NK-92 treated with Interleukin-12 subunit alpha and Interleukin-12 subunit beta, amount 100 ng/mL, for 24 hours (cell line): ENCODE results near the gene HNMT.
"Not testable (repeated sequence)": the region's sequence is repeated elsewhere in the genome, so short reads cannot be mapped to it uniquely, and the experiment has no call there.

ENCODE experiments used
- DNase-seq: peaks from one replicate; lab custom pipeline; 2025; lab: John Stamatoyannopoulos, UW

HNMT gene

DNA sequence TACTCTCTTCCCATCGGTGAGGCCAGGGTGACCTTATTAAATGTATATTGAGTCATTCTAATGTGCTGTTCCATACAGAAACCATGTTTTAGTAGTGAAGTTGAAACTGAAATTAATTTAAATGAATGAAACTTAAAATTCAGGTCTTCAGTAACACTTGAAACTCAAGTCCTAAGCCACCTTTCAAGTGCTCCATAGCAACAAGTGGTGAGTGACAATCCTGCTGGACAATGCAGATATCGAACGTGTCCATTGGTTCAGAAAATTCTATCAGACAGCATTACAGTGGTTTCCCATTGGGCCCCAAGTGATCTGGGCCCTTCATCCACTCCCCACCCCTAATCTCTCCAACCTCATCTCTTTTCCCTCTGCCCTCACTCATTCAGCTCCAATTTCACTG is 48.7 kb downstream of the HNMT start:
- DNase-seq, result no peak

DNA sequence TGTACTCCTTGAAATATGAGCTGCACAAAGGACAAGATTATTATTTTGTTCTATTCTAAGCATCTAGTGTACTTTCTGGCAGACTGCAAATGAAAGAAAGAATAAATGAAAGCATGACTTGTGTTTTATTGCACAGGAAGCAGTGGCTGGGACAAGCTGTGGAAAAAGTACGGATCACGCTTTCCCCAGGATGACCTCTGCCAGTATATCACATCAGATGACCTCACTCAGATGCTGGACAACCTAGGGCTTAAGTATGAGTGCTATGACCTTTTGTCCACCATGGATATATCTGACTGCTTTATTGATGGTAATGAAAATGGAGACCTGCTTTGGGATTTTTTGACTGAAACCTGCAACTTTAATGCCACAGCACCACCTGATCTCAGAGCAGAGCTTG is 49.4 kb downstream of the HNMT start:
- DNase-seq, result no peak

GRCh38 chr2:138015494-138015893 is 51.2 kb downstream of the HNMT start:
- no peak for DNase-seq

DNA sequence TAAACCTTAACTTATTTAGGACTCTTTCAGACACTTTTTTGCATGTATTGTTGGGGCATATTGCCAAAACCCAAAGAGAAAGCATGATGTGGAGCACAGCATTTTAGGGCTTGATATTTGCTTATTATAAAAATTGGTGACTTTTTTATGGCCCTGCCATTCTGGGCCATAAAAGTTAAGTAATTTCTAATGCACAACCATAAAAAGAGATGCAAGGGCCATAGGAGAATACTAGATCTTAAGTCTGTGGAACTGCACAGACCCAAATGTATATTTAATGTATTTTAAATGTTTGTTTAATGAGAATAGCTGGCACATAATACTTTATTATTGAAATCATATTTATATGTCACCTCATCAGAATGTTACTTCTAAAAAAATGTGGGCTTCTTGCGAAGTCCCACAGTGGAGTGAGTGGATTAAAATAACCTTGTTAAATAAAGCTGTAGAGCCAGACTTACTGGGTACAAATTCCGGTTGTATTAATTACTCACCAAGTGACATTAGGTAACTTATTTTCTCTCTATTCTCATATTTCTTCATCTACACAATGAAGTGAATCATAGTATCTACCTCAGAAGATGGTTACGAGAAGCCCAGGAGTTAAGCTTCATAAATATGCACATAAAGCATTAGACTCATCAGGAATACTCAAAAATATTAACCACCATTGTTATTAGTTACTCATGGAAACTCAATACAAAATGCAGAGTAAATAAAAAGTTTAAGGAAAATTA is 52.2 kb downstream of the HNMT start:
- no peak for DNase-seq

DNA sequence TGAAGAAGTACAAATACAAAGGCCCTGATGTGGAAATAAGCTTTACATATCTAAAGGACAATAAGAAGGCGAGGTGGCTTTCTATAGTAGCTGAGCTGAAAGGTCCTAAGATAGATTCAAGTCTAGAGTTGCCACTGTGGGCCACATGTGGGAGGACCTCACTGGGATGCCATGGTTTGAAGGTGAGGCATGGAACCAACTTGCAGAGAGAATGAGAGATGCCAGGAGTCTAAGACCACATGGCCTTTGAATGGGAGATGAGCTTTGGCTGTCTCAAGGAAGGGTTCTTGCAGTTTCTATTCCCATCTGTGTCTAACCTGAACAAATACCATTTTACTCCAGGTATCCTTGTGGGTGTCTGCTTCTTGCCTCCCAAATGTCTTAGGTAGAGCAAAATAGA is 53.6 kb downstream of the HNMT start:
- DNase-seq, result no peak

GRCh38 chr2:138018866-138019688 is 54.8 kb downstream of the HNMT start:
- no peak for DNase-seq

- DNase-seq, result no peak
Observed at GRCh38 chr2:138020432-138020831, 56.2 kb downstream of the HNMT start.

- DNase-seq, result no peak
Observed at GRCh38 chr2:138021154-138021553, 56.9 kb downstream of the HNMT start.

DNA sequence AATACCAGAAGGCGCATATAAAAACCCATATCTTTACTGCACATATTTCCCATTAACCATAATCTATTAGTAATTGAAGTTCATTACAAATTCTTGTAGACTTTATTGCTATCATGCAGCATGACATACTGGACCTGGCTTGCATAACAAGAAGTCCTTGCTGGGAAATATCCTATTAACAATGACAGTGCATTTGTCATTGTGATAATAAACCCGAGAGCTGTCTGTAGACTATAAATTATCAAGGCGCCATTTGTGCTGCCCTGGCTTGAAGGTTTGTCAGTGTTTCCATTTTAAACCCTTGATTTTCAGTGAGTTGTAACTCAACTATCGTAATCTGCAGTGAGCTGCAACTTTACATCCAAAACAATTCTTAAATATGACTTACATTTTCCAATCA is 59.0 kb downstream of the HNMT start:
- no peak for DNase-seq

DNA sequence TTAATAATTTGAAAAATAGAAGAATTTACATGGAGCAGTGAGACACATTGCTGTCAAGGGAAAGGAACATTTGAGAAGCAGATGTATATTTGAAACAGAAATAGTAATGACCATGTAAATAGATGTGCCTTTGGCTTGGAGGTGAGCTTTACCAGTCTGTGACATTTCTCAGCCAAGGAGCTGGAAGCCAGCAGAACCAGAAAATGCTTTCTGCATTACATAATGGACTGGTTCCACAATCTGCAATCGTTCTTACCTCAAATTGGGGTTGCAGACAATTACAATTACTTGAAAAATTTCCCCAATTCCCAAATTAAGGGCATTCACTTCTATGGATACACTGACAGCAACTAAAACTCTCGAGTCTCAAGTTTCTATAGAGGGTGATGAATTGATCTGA is 59.7 kb downstream of the HNMT start:
- no peak for DNase-seq

DNA sequence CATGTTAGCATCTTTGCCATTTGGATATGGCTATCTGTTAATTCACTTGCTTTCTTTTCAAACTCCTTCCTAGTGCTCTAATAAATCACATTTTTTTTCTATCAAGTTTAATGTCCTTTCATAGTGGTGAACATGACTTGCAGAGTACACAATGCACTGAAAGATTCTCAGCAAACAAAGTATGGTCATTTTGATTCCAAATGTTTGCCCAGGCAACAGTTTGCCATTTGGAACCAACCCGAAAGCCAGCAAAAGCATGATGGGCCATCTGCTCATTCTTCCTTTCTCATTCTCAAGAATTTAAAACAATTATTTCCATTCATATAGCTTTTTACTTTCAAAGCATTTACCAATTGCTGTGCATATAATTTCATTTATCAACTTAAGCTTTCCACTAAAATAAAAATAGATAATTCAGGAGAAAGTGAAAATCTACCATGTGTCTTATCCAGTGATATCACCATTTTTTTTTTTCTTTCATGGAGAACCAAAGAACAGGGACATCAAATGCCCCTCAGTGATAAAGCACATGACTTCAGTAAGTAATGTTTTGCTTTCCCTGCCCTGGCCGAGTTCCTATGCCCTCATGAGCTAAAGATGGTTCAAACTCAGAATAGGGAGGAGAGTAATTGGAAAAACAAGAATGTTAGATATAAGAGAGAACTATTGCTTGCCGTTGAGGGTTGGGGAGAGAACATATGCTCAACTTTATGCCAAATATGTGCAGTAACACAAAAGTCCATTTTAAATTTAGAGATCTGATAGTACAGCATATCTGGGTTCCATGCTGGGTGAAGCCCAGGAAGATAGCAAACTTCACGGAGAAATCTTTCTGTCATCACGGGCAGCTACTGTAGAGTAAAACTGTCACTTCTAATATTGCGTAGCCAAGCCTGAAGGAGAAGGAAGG is 62.1 kb downstream of the HNMT start:
- no peak for DNase-seq

DNA sequence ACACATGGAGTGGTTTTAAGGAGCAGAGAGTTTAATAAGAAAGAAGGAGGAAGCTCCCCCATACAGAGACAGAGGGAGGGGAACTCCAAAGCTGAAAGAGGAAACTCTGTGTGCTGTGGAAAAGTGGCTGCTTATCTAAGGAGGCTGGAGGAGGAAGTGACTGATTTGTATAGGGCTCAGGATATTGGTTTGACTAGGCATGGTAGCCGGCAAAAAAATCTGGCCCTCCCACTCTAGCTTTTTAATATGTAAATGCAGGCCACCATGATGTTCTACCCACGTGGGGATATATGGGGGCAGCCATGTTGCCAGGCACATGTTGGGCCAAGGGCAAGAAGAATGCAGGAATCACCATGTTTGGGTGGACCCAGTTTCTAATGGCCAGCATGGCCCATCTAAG is 64.3 kb downstream of the HNMT start:
- DNase-seq, result no peak

DNA sequence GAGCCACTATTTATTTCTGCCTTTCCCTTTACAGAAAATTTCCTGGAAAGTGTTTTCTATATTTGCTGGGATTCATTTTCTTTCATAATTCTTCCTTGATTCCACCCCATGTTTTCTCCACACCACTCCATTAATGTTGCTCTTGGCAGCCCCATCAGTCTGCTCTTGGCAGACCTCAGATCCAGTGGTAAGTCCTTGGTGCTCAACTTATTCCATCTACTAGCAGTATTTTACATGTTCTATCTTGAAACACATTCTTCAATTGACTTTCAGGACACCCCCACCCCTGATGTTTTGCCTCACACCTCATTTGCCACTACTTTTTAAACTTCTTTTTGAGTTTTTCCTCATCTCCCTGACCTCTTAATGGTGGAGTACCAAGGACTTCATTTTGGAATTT is 65.0 kb downstream of the HNMT start:
- no peak for DNase-seq

- no peak for DNase-seq
Observed at GRCh38 chr2:138030459-138030858, 66.2 kb downstream of the HNMT start.

- DNase-seq, result no peak
Observed at GRCh38 chr2:138032334-138032733, 68.1 kb downstream of the HNMT start.

- no peak for DNase-seq
Observed at GRCh38 chr2:138034536-138034935, 70.3 kb downstream of the HNMT start.

GRCh38 chr2:138035608-138036217 is 71.4 kb downstream of the HNMT start:
- no peak for DNase-seq

DNA sequence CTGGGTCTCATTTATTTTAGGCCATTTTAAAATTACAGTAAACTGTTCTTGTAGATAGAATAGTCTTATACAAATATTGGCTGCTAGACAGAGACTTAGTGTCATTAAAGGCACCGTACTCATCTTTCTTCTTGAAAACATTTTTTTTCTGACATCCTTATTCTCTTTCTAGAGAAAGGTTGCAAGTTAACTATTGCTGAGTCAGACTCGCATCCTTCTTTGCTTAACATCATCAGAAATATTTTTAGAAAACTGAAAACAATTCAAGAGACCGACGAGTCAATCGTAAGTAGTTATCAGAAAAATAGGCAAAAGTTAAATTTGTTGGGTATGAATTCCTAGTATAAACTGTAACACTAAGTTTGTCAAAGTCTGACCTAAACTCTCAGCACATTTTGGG is 72.2 kb downstream of the HNMT start:
- no peak for DNase-seq

DNA sequence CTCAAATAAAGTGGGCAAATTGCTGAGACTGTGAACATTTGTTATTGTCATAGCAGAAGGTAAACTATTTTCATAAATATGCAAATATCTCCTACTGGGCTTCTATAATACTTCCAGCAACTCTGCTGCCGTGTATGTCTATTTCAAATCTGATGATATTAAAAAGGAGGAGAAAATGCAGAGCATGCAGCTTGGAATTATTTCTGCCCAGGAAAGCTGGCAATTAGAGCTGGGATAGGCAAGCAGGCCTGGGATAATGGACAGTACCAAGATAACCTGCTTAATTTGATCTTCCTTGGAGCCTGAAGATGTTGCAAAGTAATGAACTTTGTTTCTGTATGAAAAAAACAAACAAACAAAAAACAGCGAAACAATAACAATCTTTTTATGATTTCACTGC is 72.8 kb downstream of the HNMT start:
- DNase-seq, result no peak

DNA sequence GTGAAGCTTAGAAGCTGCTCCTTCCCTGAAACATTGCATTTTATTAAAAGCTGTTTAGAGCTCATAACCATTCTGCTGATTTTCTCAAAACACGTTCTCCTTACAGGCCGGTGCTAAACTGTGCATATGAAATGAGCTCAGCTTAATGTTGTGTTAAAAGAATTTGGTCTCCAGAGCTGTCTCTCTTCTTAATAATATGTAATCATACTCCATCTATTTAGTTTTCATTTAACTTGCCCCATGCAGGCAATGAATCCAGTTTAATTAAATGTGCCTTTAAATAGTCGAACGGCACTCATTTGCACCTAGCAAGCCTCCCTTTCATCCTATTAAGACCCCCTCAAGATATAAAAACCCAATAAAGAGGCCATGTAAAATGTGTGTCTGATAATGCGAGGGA is 76.3 kb downstream of the HNMT start:
- DNase-seq, result no peak

GRCh38 chr2:138042311-138042710 is 78.0 kb downstream of the HNMT start:
- DNase-seq, result no peak

GRCh38 chr2:138043588-138043987 is 79.3 kb downstream of the HNMT start:
- DNase-seq, result not testable (repeated sequence)
